MM.1S (cell line): ENCODE results near the gene FOXD1.

Experiments used
- EZH2 ChIP-seq: fragments of 300-600 bp; sonication (generic); optimal IDR thresholded peaks from 2 replicates; pipeline ENCODE3; 2017; ENCODE audit warnings: low read depth, mild to moderate bottlenecking, antibody characterized with exemption, low read length, mixed read lengths
- TF ChIP-seq, protein P1 (sequence below): fragments of 300-600 bp; sonication (generic); IDR thresholded peaks from 2 replicates; pipeline ENCODE4 v1.5.1; 2016; ENCODE audit warnings: antibody characterized with exemption, low read length, mixed read lengths

- TF ChIP-seq, protein P1, sequence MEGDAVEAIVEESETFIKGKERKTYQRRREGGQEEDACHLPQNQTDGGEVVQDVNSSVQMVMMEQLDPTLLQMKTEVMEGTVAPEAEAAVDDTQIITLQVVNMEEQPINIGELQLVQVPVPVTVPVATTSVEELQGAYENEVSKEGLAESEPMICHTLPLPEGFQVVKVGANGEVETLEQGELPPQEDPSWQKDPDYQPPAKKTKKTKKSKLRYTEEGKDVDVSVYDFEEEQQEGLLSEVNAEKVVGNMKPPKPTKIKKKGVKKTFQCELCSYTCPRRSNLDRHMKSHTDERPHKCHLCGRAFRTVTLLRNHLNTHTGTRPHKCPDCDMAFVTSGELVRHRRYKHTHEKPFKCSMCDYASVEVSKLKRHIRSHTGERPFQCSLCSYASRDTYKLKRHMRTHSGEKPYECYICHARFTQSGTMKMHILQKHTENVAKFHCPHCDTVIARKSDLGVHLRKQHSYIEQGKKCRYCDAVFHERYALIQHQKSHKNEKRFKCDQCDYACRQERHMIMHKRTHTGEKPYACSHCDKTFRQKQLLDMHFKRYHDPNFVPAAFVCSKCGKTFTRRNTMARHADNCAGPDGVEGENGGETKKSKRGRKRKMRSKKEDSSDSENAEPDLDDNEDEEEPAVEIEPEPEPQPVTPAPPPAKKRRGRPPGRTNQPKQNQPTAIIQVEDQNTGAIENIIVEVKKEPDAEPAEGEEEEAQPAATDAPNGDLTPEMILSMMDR = no peak
- TF ChIP-seq EZH2 = no peak
Observed at GRCh38 chr5:73442996-73443627, 5.5 kb downstream of the FOXD1 start.
